ENCODE results near the gene IL15RA. TPM values are rescaled to one million over a fixed set of nuclear protein-coding genes. Genes with fewer than 3 reads are reported as not detected.

Gene IL15RA
- total RNA-seq, 3 donors from 2014 or later: 15.1 to 35.7 (median 25.9) TPM

GRCh38 chr10:5953676-5954075 is 23.7 kb downstream of the IL15RA start:
- H3K27me3 ChIP-seq: no peaks in the 10 kb centered on the region
- no peak overlapping the region for H3K27ac ChIP-seq
- no peak overlapping the region for H3K4me3 ChIP-seq
- H3K36me3 ChIP-seq: no peaks in the 10 kb centered on the region
- no peaks in the 10 kb centered on the region for H3K9me3 ChIP-seq
- DNase-seq (ENCODE audit: low spot score in 2 of 2): no peak
- intact Hi-C loops (cut with DNase I; ENCODE audit: low total_unique reads): no loop called here
- H3K4me1 ChIP-seq: peaks cover 0 to 4% of the 10 kb centered on the region in 2 donors
- no peak for TF ChIP-seq POLR2AphosphoS5 (IDR thresholded peaks at IDR 0.05)
- TF ChIP-seq CTCF (IDR thresholded peaks at IDR 0.05): no peak
- TF ChIP-seq POLR2A (IDR thresholded peaks at IDR 0.05): no peak

- no peaks in the 10 kb centered on the region for H3K36me3 ChIP-seq
- TF ChIP-seq POLR2A (IDR thresholded peaks at IDR 0.05) (no peak), POLR2AphosphoS5 (IDR thresholded peaks at IDR 0.05) (no peak), CTCF (IDR thresholded peaks at IDR 0.05) (no peak)
- H3K4me1 ChIP-seq: peaks cover 0 to 4% of the 10 kb centered on the region in 2 donors
- no peak for DNase-seq (ENCODE audit: low spot score in 2 of 2)
- H3K4me3 ChIP-seq: no peak overlapping the region
- H3K9me3 ChIP-seq: no peaks in the 10 kb centered on the region
- no peaks in the 10 kb centered on the region for H3K27me3 ChIP-seq
- peak overlapping the region; percentile 38 to 87 for H3K27ac ChIP-seq
- intact Hi-C loops (cut with DNase I; ENCODE audit: low total_unique reads): no loop called here
Measured at GRCh38 chr10:5952731-5953385, 24.5 kb downstream of the IL15RA start.

GRCh38 chr10:5951721-5952407 is 25.5 kb downstream of the IL15RA start:
- peak overlapping the region; percentile 87 to 91 for H3K27ac ChIP-seq
- no peaks in the 10 kb centered on the region for H3K36me3 ChIP-seq
- TF ChIP-seq POLR2AphosphoS5 (IDR thresholded peaks at IDR 0.05) (no peak), CTCF (IDR thresholded peaks at IDR 0.05) (no peak), POLR2A (IDR thresholded peaks at IDR 0.05) (no peak)
- H3K4me3 ChIP-seq: no peak overlapping the region
- peaks cover 0 to 4% of the 10 kb centered on the region in 2 donors for H3K4me1 ChIP-seq
- DNase-seq (ENCODE audit: low spot score in 2 of 2): peak in 1 of 2 donors; percentile 65
- no peaks in the 10 kb centered on the region for H3K27me3 ChIP-seq
- H3K9me3 ChIP-seq: no peaks in the 10 kb centered on the region
- intact Hi-C loops (cut with DNase I; ENCODE audit: low total_unique reads): no loop called here

- H3K9me3 ChIP-seq: no peaks in the 10 kb centered on the region
- peak overlapping the region; percentile 87 to 91 for H3K27ac ChIP-seq
- peaks cover 0 to 7% of the 10 kb centered on the region in 2 donors for H3K4me1 ChIP-seq
- intact Hi-C loops (cut with DNase I; ENCODE audit: low total_unique reads): no loop called here
- H3K4me3 ChIP-seq: no peak overlapping the region
- H3K36me3 ChIP-seq: no peaks in the 10 kb centered on the region
- peak; percentile 68 to 94 for DNase-seq (ENCODE audit: low spot score in 2 of 2)
- H3K27me3 ChIP-seq: no peaks in the 10 kb centered on the region
- TF ChIP-seq POLR2AphosphoS5 (IDR thresholded peaks at IDR 0.05): peak; percentile 47 to 88 (median 74)
- no peak for TF ChIP-seq POLR2A (IDR thresholded peaks at IDR 0.05)
- no peak for TF ChIP-seq CTCF (IDR thresholded peaks at IDR 0.05)
Measured at GRCh38 chr10:5951167-5951711, 26.1 kb downstream of the IL15RA start.
